Natural killer cell (primary cell): ENCODE measurements around the gene WNT7A. TPM values are rescaled to one million over a fixed set of nuclear protein-coding genes. Genes with fewer than 3 reads are reported as not detected.

Experiments
- ATAC-seq, 3 donors: fragments of 150-1000 bp in 2 of 3; fragments of 200-7000 bp in 1 of 3; cut with Tn5 transposase; 1 replicate in 1 of 3; 2 replicates in 2 of 3; pipeline ENCODE4 v1.10.0; 2021; ENCODE audit warnings: mild to moderate bottlenecking in 2 of 3, moderate library complexity in 2 of 3
- DNase-seq, 2 donors: peaks; one replicate each; pipeline versions ENCODE4 v3.0.0 to v3.0.0-alpha.2; 2013 to 2021; ENCODE audit warnings: mixed read lengths in 1 of 2
- H3K27ac ChIP-seq: one replicate; pipeline ENCODE4 v1.5.1; 2013; ENCODE audit warnings: mild to moderate bottlenecking, low read length
- H3K27me3 ChIP-seq: one replicate; pipeline ENCODE4 v1.6.1; 2013; ENCODE audit warnings: low read length; ENCODE audit not compliant: control insufficient read depth, insufficient read depth
- H3K36me3 ChIP-seq: one replicate; pipeline ENCODE4 v1.6.1; 2013; ENCODE audit warnings: low read length; ENCODE audit not compliant: control insufficient read depth, insufficient read depth
- H3K4me1 ChIP-seq: one replicate; pipeline ENCODE4 v1.6.1; 2013; ENCODE audit warnings: low read length; ENCODE audit not compliant: control insufficient read depth, insufficient read depth
- H3K4me3 ChIP-seq: one replicate; pipeline ENCODE4 v1.5.1; 2013; ENCODE audit warnings: low read length
- H3K9me3 ChIP-seq: one replicate; pipeline ENCODE4 v1.6.1; 2013; ENCODE audit warnings: low read length; ENCODE audit not compliant: control insufficient read depth, insufficient read depth
- H3K27ac Mint-ChIP-seq, 2 donors: one replicate each; pipeline ENCODE4 v1.8.0; 2022; ENCODE audit warnings: mild to moderate bottlenecking in 2 of 2, mixed read lengths in 2 of 2, moderate library complexity in 1 of 2
- H3K27me3 Mint-ChIP-seq, 2 donors: one replicate each; pipeline ENCODE4 v1.8.0; 2022; ENCODE audit warnings: low read depth in 2 of 2, mixed read lengths in 2 of 2
- H3K36me3 Mint-ChIP-seq: one replicate; pipeline ENCODE4 v1.8.0; 2022; ENCODE audit warnings: mixed read lengths
- H3K4me1 Mint-ChIP-seq, 2 donors: one replicate each; pipeline ENCODE4 v1.8.0; 2022; ENCODE audit warnings: mixed read lengths in 2 of 2
- H3K4me3 Mint-ChIP-seq: one replicate; pipeline ENCODE4 v1.8.0; 2022; ENCODE audit warnings: mild to moderate bottlenecking, moderate library complexity, mixed read lengths
- H3K9me3 Mint-ChIP-seq, 2 donors: one replicate each; pipeline ENCODE4 v1.8.0; 2022; ENCODE audit warnings: mixed read lengths in 2 of 2
- WGBS: methylation state at CpG from one replicate; pipeline ENCODE4 v1.1.7; 2013; ENCODE audit warnings: missing lambda C conversion rate; ENCODE audit not compliant: insufficient coverage; 5-methylcytosine and 5-hydroxymethylcytosine counted together
- intact Hi-C: fragments of 100-400 bp; cut with micrococcal nuclease; formaldehyde crosslinking; loops from one replicate; pipeline ENCODE4 v1.14.2; 2022
- total RNA-seq, 4 donors: library from RNA; stranded (reverse); fragments of 120-200 nt in 1 of 4; gene quantifications; one replicate each; pipeline versions ENCODE4 v1.2.3 to v1.2.4, GENCODE V29; 2013 to 2022
- TF ChIP-seq, protein P1 (sequence below): fragments of 200-600 bp; IDR thresholded peaks from one replicate; pipeline ENCODE4 v1.8.0; 2022; ENCODE audit warnings: antibody characterized with exemption

The WNT7A gene
- total RNA-seq, 3 donors from 2014 or later (not counting 1 experiment from before 2014, with no cell fraction given) = 0.18 to 0.45 TPM; not detected in 1

DNA sequence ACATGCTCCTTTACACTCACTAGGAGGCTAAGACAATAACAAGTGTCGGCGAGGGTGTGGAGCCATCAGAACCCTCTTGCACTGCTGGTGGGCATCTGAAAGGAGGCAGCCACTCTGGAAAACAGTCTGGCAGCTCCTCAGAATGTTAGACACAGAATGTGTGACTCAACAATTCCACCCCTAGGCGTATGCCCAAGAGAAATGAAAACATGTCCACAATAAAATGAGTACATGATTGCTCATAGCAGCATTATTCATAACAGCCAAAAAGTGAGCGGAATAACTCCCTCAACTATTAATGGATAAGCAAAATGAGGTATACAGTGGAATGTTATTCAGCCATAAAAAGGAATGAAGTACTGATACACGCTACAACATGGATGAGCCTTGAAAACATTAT is 57.8 kb downstream of the WNT7A start:
- no peak for ATAC-seq
- WGBS = 79% methylated on average over 4 of the region's 5 CpGs
- no peak for DNase-seq
- Mint-ChIP-seq H3K9me3 (no peaks in the 10 kb centered on the region), H3K4me1 (no peaks in the 10 kb centered on the region), H3K27me3 (no peaks in the 10 kb centered on the region), H3K4me3 (no peak overlapping the region), H3K27ac (no peak overlapping the region), H3K36me3 (no peaks in the 10 kb centered on the region)
- no peaks in the 10 kb centered on the region for H3K27me3 ChIP-seq
- H3K36me3 ChIP-seq = no peaks in the 10 kb centered on the region
- H3K27ac ChIP-seq = no peak overlapping the region
- H3K4me3 ChIP-seq = no peak overlapping the region
- TF ChIP-seq, protein P1, sequence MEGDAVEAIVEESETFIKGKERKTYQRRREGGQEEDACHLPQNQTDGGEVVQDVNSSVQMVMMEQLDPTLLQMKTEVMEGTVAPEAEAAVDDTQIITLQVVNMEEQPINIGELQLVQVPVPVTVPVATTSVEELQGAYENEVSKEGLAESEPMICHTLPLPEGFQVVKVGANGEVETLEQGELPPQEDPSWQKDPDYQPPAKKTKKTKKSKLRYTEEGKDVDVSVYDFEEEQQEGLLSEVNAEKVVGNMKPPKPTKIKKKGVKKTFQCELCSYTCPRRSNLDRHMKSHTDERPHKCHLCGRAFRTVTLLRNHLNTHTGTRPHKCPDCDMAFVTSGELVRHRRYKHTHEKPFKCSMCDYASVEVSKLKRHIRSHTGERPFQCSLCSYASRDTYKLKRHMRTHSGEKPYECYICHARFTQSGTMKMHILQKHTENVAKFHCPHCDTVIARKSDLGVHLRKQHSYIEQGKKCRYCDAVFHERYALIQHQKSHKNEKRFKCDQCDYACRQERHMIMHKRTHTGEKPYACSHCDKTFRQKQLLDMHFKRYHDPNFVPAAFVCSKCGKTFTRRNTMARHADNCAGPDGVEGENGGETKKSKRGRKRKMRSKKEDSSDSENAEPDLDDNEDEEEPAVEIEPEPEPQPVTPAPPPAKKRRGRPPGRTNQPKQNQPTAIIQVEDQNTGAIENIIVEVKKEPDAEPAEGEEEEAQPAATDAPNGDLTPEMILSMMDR = no peak
- peaks cover under 1% of the 10 kb centered on the region for H3K9me3 ChIP-seq
- intact Hi-C loops = no loop called here
- no peaks in the 10 kb centered on the region for H3K4me1 ChIP-seq

DNA sequence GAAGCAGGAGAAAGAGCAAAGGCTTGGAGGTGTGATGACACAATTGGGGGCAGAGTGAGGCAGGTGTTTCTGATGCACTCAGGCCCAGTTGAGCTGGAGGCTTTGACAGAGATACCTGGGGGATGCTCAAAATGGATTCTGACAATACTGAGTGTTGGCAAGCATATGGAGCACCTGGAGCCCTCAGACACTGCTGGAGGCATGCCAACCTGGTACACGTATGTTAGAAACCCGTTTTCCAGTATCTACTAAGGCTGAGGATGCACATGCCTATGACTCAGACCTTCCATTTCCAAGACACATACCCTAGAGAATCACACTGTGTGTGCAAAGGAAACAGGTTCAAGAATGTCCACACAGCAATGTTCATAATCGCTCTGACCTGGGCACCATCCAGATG is 58.7 kb downstream of the WNT7A start:
- Histone ChIP-seq H3K27ac (no peak overlapping the region), H3K27me3 (no peaks in the 10 kb centered on the region), H3K9me3 (peaks cover 9% of the 10 kb centered on the region), H3K4me1 (no peaks in the 10 kb centered on the region), H3K36me3 (no peaks in the 10 kb centered on the region), H3K4me3 (no peak overlapping the region)
- H3K4me1 Mint-ChIP-seq = no peaks in the 10 kb centered on the region
- DNase-seq (no peak), ATAC-seq (no peak)
- H3K27ac Mint-ChIP-seq = no peak overlapping the region
- TF ChIP-seq, protein P1 = no peak
- no peaks in the 10 kb centered on the region for H3K27me3 Mint-ChIP-seq
- no peaks in the 10 kb centered on the region for H3K36me3 Mint-ChIP-seq
- intact Hi-C loops = no loop called here
- 78% methylated on average over 3 of the region's 3 CpGs for WGBS
- peaks cover 0 to 4% of the 10 kb centered on the region in 2 donors for H3K9me3 Mint-ChIP-seq
- no peak overlapping the region for H3K4me3 Mint-ChIP-seq

DNA sequence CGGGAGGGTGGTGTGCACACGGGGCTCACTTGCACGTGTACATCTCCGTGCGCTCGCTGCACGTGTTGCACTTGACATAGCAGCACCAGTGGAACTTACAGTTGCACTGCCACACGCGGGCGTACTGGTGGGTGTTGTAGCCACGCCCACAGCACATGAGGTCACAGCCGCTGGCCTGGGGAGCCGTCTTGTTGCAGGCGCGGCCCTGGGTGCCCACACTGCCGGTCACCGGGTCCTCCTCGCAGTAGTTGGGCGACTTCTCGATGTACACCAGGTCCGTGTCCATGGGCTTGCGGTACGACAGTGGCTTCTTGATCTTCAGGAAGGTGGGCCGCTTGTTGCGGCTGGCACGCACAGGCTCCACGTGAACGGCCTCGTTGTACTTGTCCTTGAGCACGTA is 61.0 kb downstream of the WNT7A start:
- no peak overlapping the region for H3K27ac ChIP-seq
- no peak for ATAC-seq
- peaks cover 31% of the 10 kb centered on the region for H3K9me3 ChIP-seq
- H3K9me3 Mint-ChIP-seq = peaks cover 8 to 9% of the 10 kb centered on the region in 2 donors
- 91% methylated on average over 30 of the region's 30 CpGs for WGBS
- peaks cover 9% of the 10 kb centered on the region for H3K36me3 Mint-ChIP-seq
- H3K4me1 Mint-ChIP-seq = no peaks in the 10 kb centered on the region
- H3K27me3 ChIP-seq = no peaks in the 10 kb centered on the region
- no peaks in the 10 kb centered on the region for H3K4me1 ChIP-seq
- H3K27ac Mint-ChIP-seq = no peak overlapping the region
- no peaks in the 10 kb centered on the region for H3K36me3 ChIP-seq
- no peaks in the 10 kb centered on the region for H3K27me3 Mint-ChIP-seq
- no peak overlapping the region for H3K4me3 ChIP-seq
- TF ChIP-seq, protein P1 = no peak
- DNase-seq = no peak
- intact Hi-C loops = no loop called here
- no peak overlapping the region for H3K4me3 Mint-ChIP-seq

DNA sequence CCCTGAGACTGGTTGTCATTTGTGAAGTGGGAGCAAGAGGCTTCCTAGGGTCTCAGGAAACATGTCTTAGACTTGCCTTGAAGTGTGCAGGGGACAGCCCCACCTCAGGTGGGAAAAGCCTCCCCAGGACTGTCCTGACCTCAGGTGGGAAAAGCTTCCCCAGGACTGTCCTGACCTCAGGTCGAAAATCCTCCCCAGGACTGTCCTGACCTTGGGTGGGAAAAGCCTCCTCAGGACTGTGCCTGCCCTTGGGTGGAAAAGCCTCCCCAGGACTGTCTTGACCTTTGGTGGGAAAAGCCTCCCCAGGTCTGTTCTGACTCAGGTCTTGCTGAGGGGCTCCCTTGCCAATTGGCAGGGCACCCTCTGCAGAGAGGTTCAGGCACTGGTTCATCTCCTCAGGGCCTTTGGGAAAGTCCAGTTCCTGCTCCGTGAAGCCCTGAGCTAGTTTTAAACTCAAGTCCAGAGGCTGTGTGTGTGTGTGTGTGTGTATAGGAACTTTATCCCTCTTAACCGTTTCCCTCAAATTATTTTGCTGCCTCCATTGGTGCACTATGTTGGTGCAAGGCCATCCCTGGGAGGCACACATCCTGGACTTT is 64.7 kb downstream of the WNT7A start:
- Mint-ChIP-seq H3K4me3 (no peak overlapping the region), H3K4me1 (no peaks in the 10 kb centered on the region), H3K27ac (no peak overlapping the region), H3K27me3 (no peaks in the 10 kb centered on the region), H3K36me3 (peaks cover 10% of the 10 kb centered on the region), H3K9me3 (peaks cover 8 to 11% of the 10 kb centered on the region in 2 donors)
- H3K9me3 ChIP-seq = peaks cover 37% of the 10 kb centered on the region
- H3K27ac ChIP-seq = no peak overlapping the region
- TF ChIP-seq, protein P1 = no peak
- intact Hi-C loops = no loop called here
- H3K36me3 ChIP-seq = no peaks in the 10 kb centered on the region
- DNase-seq (no peak), ATAC-seq (no peak)
- H3K4me3 ChIP-seq = no peak overlapping the region
- 95% methylated on average over 3 of the region's 3 CpGs for WGBS
- no peaks in the 10 kb centered on the region for H3K4me1 ChIP-seq
- no peaks in the 10 kb centered on the region for H3K27me3 ChIP-seq
